ENCODE results near the gene C1QTNF3. TPM values are rescaled to one million over a fixed set of nuclear protein-coding genes. Genes with fewer than 3 reads are reported as not detected.

The C1QTNF3 gene
- total RNA-seq, 1 experiment from 2014 or later = 2.1 TPM

DNA sequence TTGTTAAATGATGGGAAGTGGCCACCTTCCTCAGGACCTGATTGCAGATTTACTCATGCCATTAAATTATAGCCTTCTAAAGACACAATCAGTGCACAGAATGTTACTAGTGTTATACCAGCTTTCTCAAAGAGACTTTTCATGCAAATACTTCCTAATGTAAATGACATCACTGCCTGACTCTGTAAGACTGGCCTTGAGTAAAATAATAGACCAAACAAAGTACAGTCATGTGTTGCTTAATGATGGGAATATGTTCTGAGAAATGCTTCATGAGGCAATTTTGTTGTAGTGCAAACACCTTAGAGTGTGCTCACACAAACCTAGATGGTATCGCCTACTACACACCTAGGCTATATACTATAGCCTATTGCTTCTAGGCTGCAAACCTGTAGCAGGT lies 17.0 kb upstream of the C1QTNF3 start:
- Mint-ChIP-seq H3K27ac (no peak overlapping the region), H3K4me3 (no peak overlapping the region), H3K36me3 (peaks cover 36% of the 10 kb centered on the region), H3K4me1 (no peaks in the 10 kb centered on the region), H3K27me3 (ENCODE audit: low read depth) (no peaks in the 10 kb centered on the region), H3K9me3 (peaks cover 28% of the 10 kb centered on the region)
- ChIA-PET POLR2A (no interaction called here), CTCF (no interaction called here)
- no peak for DNase-seq (ENCODE audit: low spot score)
- ATAC-seq = no peak
- no peak for TF ChIP-seq ZNF232 (CRISPR knock-in tag; IDR thresholded peaks at IDR 0.05)

- H3K4me3 Mint-ChIP-seq = no peak overlapping the region
- H3K27me3 Mint-ChIP-seq (ENCODE audit: low read depth) = no peaks in the 10 kb centered on the region
- ATAC-seq = no peak
- no peak for DNase-seq (ENCODE audit: low spot score)
- peaks cover 20% of the 10 kb centered on the region for H3K9me3 Mint-ChIP-seq
- H3K27ac Mint-ChIP-seq = no peak overlapping the region
- H3K36me3 Mint-ChIP-seq = peaks cover 28% of the 10 kb centered on the region
- TF ChIP-seq IRF2 (CRISPR knock-in tag; IDR thresholded peaks at IDR 0.05; ENCODE audit: borderline replicate concordance, low read depth) (no peak), RELA (CRISPR knock-in tag; IDR thresholded peaks at IDR 0.05; ENCODE audit: borderline replicate concordance) (no peak), USF2 (CRISPR knock-in tag; IDR thresholded peaks at IDR 0.05) (no peak), ZBTB21 (CRISPR knock-in tag; IDR thresholded peaks at IDR 0.05; ENCODE audit: borderline replicate concordance) (no peak), ZNF416 (CRISPR knock-in tag; IDR thresholded peaks at IDR 0.05) (no peak), ESRRA (CRISPR knock-in tag; IDR thresholded peaks at IDR 0.05; ENCODE audit: borderline replicate concordance) (no peak), ZNF671 (CRISPR knock-in tag; IDR thresholded peaks at IDR 0.05) (no peak), GABPB1 (CRISPR knock-in tag; IDR thresholded peaks at IDR 0.05) (no peak), ZNF425 (CRISPR knock-in tag; conservative IDR thresholded peaks at IDR 0.05) (no peak), ZMAT4 (CRISPR knock-in tag; IDR thresholded peaks at IDR 0.05) (no peak), SMAD3 (CRISPR knock-in tag; IDR thresholded peaks at IDR 0.05; ENCODE audit: borderline replicate concordance) (no peak), TEAD4 (CRISPR knock-in tag; IDR thresholded peaks at IDR 0.05) (no peak)
- TF ChIP-seq, protein P1, sequence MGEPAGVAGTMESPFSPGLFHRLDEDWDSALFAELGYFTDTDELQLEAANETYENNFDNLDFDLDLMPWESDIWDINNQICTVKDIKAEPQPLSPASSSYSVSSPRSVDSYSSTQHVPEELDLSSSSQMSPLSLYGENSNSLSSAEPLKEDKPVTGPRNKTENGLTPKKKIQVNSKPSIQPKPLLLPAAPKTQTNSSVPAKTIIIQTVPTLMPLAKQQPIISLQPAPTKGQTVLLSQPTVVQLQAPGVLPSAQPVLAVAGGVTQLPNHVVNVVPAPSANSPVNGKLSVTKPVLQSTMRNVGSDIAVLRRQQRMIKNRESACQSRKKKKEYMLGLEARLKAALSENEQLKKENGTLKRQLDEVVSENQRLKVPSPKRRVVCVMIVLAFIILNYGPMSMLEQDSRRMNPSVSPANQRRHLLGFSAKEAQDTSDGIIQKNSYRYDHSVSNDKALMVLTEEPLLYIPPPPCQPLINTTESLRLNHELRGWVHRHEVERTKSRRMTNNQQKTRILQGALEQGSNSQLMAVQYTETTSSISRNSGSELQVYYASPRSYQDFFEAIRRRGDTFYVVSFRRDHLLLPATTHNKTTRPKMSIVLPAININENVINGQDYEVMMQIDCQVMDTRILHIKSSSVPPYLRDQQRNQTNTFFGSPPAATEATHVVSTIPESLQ (CRISPR knock-in tag; IDR thresholded peaks at IDR 0.05) = no peak
- TF ChIP-seq, protein P2, sequence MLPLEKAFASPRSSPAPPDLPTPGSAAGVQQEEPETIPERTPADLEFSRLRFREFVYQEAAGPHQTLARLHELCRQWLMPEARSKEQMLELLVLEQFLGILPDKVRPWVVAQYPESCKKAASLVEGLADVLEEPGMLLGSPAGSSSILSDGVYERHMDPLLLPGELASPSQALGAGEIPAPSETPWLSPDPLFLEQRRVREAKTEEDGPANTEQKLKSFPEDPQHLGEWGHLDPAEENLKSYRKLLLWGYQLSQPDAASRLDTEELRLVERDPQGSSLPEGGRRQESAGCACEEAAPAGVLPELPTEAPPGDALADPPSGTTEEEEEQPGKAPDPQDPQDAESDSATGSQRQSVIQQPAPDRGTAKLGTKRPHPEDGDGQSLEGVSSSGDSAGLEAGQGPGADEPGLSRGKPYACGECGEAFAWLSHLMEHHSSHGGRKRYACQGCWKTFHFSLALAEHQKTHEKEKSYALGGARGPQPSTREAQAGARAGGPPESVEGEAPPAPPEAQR (CRISPR knock-in tag; IDR thresholded peaks at IDR 0.05) = no peak
- TF ChIP-seq, protein P3, sequence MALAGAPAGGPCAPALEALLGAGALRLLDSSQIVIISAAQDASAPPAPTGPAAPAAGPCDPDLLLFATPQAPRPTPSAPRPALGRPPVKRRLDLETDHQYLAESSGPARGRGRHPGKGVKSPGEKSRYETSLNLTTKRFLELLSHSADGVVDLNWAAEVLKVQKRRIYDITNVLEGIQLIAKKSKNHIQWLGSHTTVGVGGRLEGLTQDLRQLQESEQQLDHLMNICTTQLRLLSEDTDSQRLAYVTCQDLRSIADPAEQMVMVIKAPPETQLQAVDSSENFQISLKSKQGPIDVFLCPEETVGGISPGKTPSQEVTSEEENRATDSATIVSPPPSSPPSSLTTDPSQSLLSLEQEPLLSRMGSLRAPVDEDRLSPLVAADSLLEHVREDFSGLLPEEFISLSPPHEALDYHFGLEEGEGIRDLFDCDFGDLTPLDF (CRISPR knock-in tag; IDR thresholded peaks at IDR 0.05) = no peak
- ChIA-PET POLR2A (no interaction called here), CTCF (no interaction called here)
- H3K4me1 Mint-ChIP-seq = no peaks in the 10 kb centered on the region
These were observed 15.5 kb upstream of the C1QTNF3 start for GRCh38 chr5:34058532-34058931.

All from WTC11 (cell line).